Measurements from ENCODE around the gene LCP2. TPM values are rescaled to one million over a fixed set of nuclear protein-coding genes. Genes with fewer than 3 reads are reported as not detected.

LCP2 gene
- total RNA-seq, 1 experiment from 2014 or later = not detected

GRCh38 chr5:170310256-170310926 is 12.8 kb upstream of the LCP2 start:
- Mint-ChIP-seq H3K4me1 (peaks cover 30 to 34% of the 10 kb centered on the region in 2 experiments), H3K36me3 (ENCODE audit: insufficient read depth in 1 of 3, low read depth in 3 of 3) (peaks cover 0 to under 1% (median 0%) of the 10 kb centered on the region in 3 experiments; a peak in 1 of 7 replicates), H3K4me3 (no peak overlapping the region), H3K27ac (no peak overlapping the region), H3K9me3 (peaks cover 1% of the 10 kb centered on the region in 2 experiments; a peak in 2 of 5 replicates), H3K27me3 (ENCODE audit: low read depth) (peaks cover 11% of the 10 kb centered on the region)
- Histone ChIP-seq H3K79me2 (ENCODE audit: insufficient read depth, low read length) (no peaks in the 10 kb centered on the region), H2BK120ac (ENCODE audit: low read depth, low read length, poor library complexity, severe bottlenecking) (no peak overlapping the region), H3K27me3 (ENCODE audit: insufficient read depth, low read length) (no peaks in the 10 kb centered on the region), H3K23ac (ENCODE audit: insufficient read length, low read depth, low read length) (no peak overlapping the region), H2AK5ac (ENCODE audit: insufficient read length, low read length) (no peak overlapping the region), H4K20me1 (ENCODE audit: control insufficient read depth, insufficient read depth, insufficient read length) (no peaks in the 10 kb centered on the region), H3K9ac (ENCODE audit: extremely low read depth, insufficient read length, low read length) (no peak overlapping the region), H4K8ac (replicated peaks; ENCODE audit: insufficient read length, low read depth, low read length) (no peak overlapping the region), H4K5ac (ENCODE audit: insufficient read length, low read depth, low read length) (no peak overlapping the region), H3K23me2 (ENCODE audit: insufficient read length, low read depth, low read length, poor library complexity, severe bottlenecking) (no peaks in the 10 kb centered on the region), H3K4me2 (ENCODE audit: insufficient read depth, insufficient read length, low read length) (no peak overlapping the region), H3K9me3 (ENCODE audit: control insufficient read depth, low read depth, low read length) (no peaks in the 10 kb centered on the region), H2BK5ac (ENCODE audit: insufficient read length, low read length) (no peak overlapping the region), H2BK20ac (ENCODE audit: low read depth, low read length, poor library complexity, severe bottlenecking) (no peak overlapping the region), H2BK15ac (ENCODE audit: low read depth, low read length) (no peak overlapping the region), H4K91ac (ENCODE audit: insufficient read length, low read depth, low read length) (no peak overlapping the region), H2BK12ac (ENCODE audit: insufficient read length, low read depth, low read length) (no peak overlapping the region), H3K27ac (ENCODE audit: insufficient read length, low read depth, low read length) (no peak overlapping the region), H3K4ac (ENCODE audit: low read depth, low read length) (no peak overlapping the region), H3K18ac (ENCODE audit: insufficient read length, low read depth, low read length) (no peak overlapping the region), H3K14ac (ENCODE audit: insufficient read depth, low read length) (no peak overlapping the region), H3K79me1 (ENCODE audit: insufficient read depth, low read depth, low read length, poor library complexity, severe bottlenecking) (no peaks in the 10 kb centered on the region), H2AFZ (ENCODE audit: low read length) (no peak overlapping the region), H3K56ac (ENCODE audit: insufficient read length, low read depth, low read length) (no peak overlapping the region), H3T11ph (ENCODE audit: low read length) (no peak overlapping the region), H3K4me1 (ENCODE audit: insufficient read depth, low read length) (no peaks in the 10 kb centered on the region)
- no peak for TF ChIP-seq CTCF (conservative IDR thresholded peaks at IDR 0.05)
- DNase-seq = no peak
- no CpG with 5 or more reads among the region's 5 CpGs for WGBS (ENCODE audit: extremely low coverage, insufficient read length, low lambda C conversion rate)

All from H9 (cell line).